ENCODE results near the gene CCER1. TPM values are rescaled to one million over a fixed set of nuclear protein-coding genes. Genes with fewer than 3 reads are reported as not detected.

The CCER1 gene
- total and polyA plus RNA-seq, 2 experiments from 2014 or later = not detected

GRCh38 chr12:90915353-90915752, 39.6 kb downstream of the CCER1 start:
- 70 to 75% methylated on average over 2 of the region's 2 CpGs for WGBS, 2 experiments (ENCODE audit: low coverage in 1 of 2, low lambda C conversion rate in 2 of 2, missing lambda C conversion rate in 2 of 2)
- Histone ChIP-seq H3K9ac (no peak overlapping the region), H2AFZ (no peak overlapping the region), H3K36me3 (ENCODE audit: low read depth) (no peaks in the 10 kb centered on the region), H3K9me2 (ENCODE audit: insufficient read depth) (no peaks in the 10 kb centered on the region), H3K9me3 (ENCODE audit: low read depth) (no peaks in the 10 kb centered on the region), H4K20me1 (ENCODE audit: insufficient read depth) (no peaks in the 10 kb centered on the region), H3K79me2 (ENCODE audit: insufficient read depth) (no peaks in the 10 kb centered on the region), H3K4me3 (no peak overlapping the region), H3K27ac (no peak overlapping the region), H3K27me3 (replicated peaks; ENCODE audit: insufficient read depth) (no peaks in the 10 kb centered on the region), H3K4me2 (ENCODE audit: unreplicated experiment) (no peak overlapping the region), H3K4me1 (ENCODE audit: insufficient read depth) (no peaks in the 10 kb centered on the region), H3F3A (ENCODE audit: insufficient read depth) (no peaks in the 10 kb centered on the region)
- no peak for DNase-seq
- in situ Hi-C loops (cut with MboI) = no loop called here
- TF ChIP-seq EZH2 (IDR thresholded peaks at IDR 0.05; ENCODE audit: insufficient read depth, poor library complexity, severe bottlenecking) = no peak
- no peak for TF ChIP-seq EZH2phosphoT487 (IDR thresholded peaks at IDR 0.05; ENCODE audit: insufficient read depth, low read depth)

GRCh38 chr12:90910958-90911357, 44.0 kb downstream of the CCER1 start:
- WGBS, 2 experiments (ENCODE audit: low coverage in 1 of 2, low lambda C conversion rate in 2 of 2, missing lambda C conversion rate in 2 of 2) = 86 to 89% methylated on average over 3 of the region's 3 CpGs
- Histone ChIP-seq H3K9ac (no peak overlapping the region), H3K36me3 (ENCODE audit: low read depth) (no peaks in the 10 kb centered on the region), H3F3A (ENCODE audit: insufficient read depth) (peaks cover 14% of the 10 kb centered on the region), H4K20me1 (ENCODE audit: insufficient read depth) (no peaks in the 10 kb centered on the region), H3K4me2 (ENCODE audit: unreplicated experiment) (no peak overlapping the region), H2AFZ (peak overlapping the region; percentile 7; the same call in 1 of the 2 replicates), H3K27me3 (replicated peaks; ENCODE audit: insufficient read depth) (no peaks in the 10 kb centered on the region), H3K27ac (no peak overlapping the region), H3K4me3 (no peak overlapping the region), H3K79me2 (ENCODE audit: insufficient read depth) (no peaks in the 10 kb centered on the region), H3K9me3 (ENCODE audit: low read depth) (no peaks in the 10 kb centered on the region), H3K4me1 (ENCODE audit: insufficient read depth) (peaks cover 11% of the 10 kb centered on the region), H3K9me2 (ENCODE audit: insufficient read depth) (no peaks in the 10 kb centered on the region)
- no peak for TF ChIP-seq EZH2phosphoT487 (IDR thresholded peaks at IDR 0.05; ENCODE audit: insufficient read depth, low read depth)
- TF ChIP-seq EZH2 (IDR thresholded peaks at IDR 0.05; ENCODE audit: insufficient read depth, poor library complexity, severe bottlenecking) = no peak
- in situ Hi-C loops (cut with MboI) = no loop called here
- DNase-seq = no peak

GRCh38 chr12:90909069-90909770, 45.8 kb downstream of the CCER1 start:
- Histone ChIP-seq H3K4me1 (ENCODE audit: insufficient read depth) (peaks cover 17% of the 10 kb centered on the region), H2AFZ (no peak overlapping the region), H3K9ac (no peak overlapping the region), H3K27me3 (replicated peaks; ENCODE audit: insufficient read depth) (no peaks in the 10 kb centered on the region), H3K36me3 (ENCODE audit: low read depth) (no peaks in the 10 kb centered on the region), H3F3A (ENCODE audit: insufficient read depth) (peaks cover 22% of the 10 kb centered on the region), H3K79me2 (ENCODE audit: insufficient read depth) (no peaks in the 10 kb centered on the region), H4K20me1 (ENCODE audit: insufficient read depth) (no peaks in the 10 kb centered on the region), H3K9me3 (ENCODE audit: low read depth) (no peaks in the 10 kb centered on the region), H3K9me2 (ENCODE audit: insufficient read depth) (no peaks in the 10 kb centered on the region), H3K4me2 (ENCODE audit: unreplicated experiment) (no peak overlapping the region), H3K4me3 (no peak overlapping the region), H3K27ac (no peak overlapping the region)
- TF ChIP-seq EZH2 (IDR thresholded peaks at IDR 0.05; ENCODE audit: insufficient read depth, poor library complexity, severe bottlenecking) = no peak
- TF ChIP-seq EZH2phosphoT487 (IDR thresholded peaks at IDR 0.05; ENCODE audit: insufficient read depth, low read depth) = no peak
- in situ Hi-C loops (cut with MboI) = no loop called here
- 36 to 40% methylated on average over 7 of the region's 7 CpGs for WGBS, 2 experiments (ENCODE audit: low coverage in 1 of 2, low lambda C conversion rate in 2 of 2, missing lambda C conversion rate in 2 of 2)
- DNase-seq = peak; percentile 79

DNA sequence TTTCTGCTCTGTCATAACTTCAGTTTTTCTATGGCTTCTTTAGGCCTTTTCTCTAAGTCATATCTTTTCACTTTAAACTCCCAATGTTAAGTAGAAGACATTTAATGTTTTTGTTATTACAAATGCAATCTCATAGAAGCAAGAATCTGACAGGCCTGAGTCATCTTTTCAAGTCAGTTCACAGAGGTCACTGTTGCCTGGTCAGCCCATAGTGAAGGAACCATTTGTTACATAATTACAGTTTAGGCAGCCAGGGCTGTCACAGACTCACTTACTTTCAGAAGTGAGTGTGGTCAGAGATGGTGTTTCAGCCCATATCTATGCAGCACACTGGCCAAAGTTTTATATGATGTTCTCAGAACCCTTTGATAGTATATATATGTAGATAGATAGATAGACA, 46.5 kb downstream of the CCER1 start:
- peak; percentile 75 for DNase-seq
- Histone ChIP-seq H3K4me1 (ENCODE audit: insufficient read depth) (peaks cover 17% of the 10 kb centered on the region), H2AFZ (peak overlapping the region; percentile 12; the same call in 1 of the 2 replicates), H3K79me2 (ENCODE audit: insufficient read depth) (no peaks in the 10 kb centered on the region), H3K27ac (peak overlapping the region; percentile 37), H3K4me2 (ENCODE audit: unreplicated experiment) (no peak overlapping the region), H3K9ac (no peak overlapping the region), H3F3A (ENCODE audit: insufficient read depth) (peaks cover 22% of the 10 kb centered on the region), H4K20me1 (ENCODE audit: insufficient read depth) (no peaks in the 10 kb centered on the region), H3K9me2 (ENCODE audit: insufficient read depth) (no peaks in the 10 kb centered on the region), H3K36me3 (ENCODE audit: low read depth) (no peaks in the 10 kb centered on the region), H3K9me3 (ENCODE audit: low read depth) (no peaks in the 10 kb centered on the region), H3K27me3 (replicated peaks; ENCODE audit: insufficient read depth) (no peaks in the 10 kb centered on the region), H3K4me3 (no peak overlapping the region)
- in situ Hi-C loops (cut with MboI) = no loop called here
- TF ChIP-seq EZH2phosphoT487 (IDR thresholded peaks at IDR 0.05; ENCODE audit: insufficient read depth, low read depth) = no peak
- TF ChIP-seq EZH2 (IDR thresholded peaks at IDR 0.05; ENCODE audit: insufficient read depth, poor library complexity, severe bottlenecking) = no peak

Measured in GM23248 (cell line).